ENCODE data around the gene TEDC2. TPM values are rescaled to one million over a fixed set of nuclear protein-coding genes. Genes with fewer than 3 reads are reported as not detected.
"Not testable (repeated sequence)": the region's sequence is repeated elsewhere in the genome, so short reads cannot be mapped to it uniquely, and the experiment has no call there.

TEDC2 gene
- polyA plus RNA-seq (ENCODE audit: insufficient read length in 12 of 12), result 1 to 10 TPM in 11 of 12 donors, not detected in 1; 3.2 to 8.4 (median 4.3) TPM
- long read RNA-seq, donor 1, partial matches to known transcripts, result 0 of 4 reads
- long read RNA-seq, donor 1, other reads (novel, unspliced or antisense), result 0 of 4 reads
- long read RNA-seq, donor 2, partial matches to known transcripts, result 0 of 2 reads
- long read RNA-seq, donor 2, other reads (novel, unspliced or antisense), result 0 of 2 reads
- long read RNA-seq, donor 3, partial matches to known transcripts, result 0 of 1 reads
- long read RNA-seq, donor 3, other reads (novel, unspliced or antisense), result 0 of 1 reads
- long read RNA-seq, donor 4, result 0 reads
- long read RNA-seq, donor 5, partial matches to known transcripts, result 0 of 2 reads
- long read RNA-seq, donor 5, other reads (novel, unspliced or antisense), result 0 of 2 reads
- long read RNA-seq, donor 6, result 0 reads
- long read RNA-seq, donor 7, result 0 reads
- long read RNA-seq, donor 8, partial matches to known transcripts, result 0 of 1 reads
- long read RNA-seq, donor 8, other reads (novel, unspliced or antisense), result 0 of 1 reads
- long read RNA-seq, donor 9, result 0 reads
- long read RNA-seq, donor 10, partial matches to known transcripts, result 0 of 1 reads
- long read RNA-seq, donor 10, other reads (novel, unspliced or antisense), result 0 of 1 reads
- long read RNA-seq, donor 11, partial matches to known transcripts, result 0 of 1 reads
- long read RNA-seq, donor 11, other reads (novel, unspliced or antisense), result 0 of 1 reads

GRCh38 chr16:2459647-2460390, at the start of gene TEDC2:
TSS of gene TEDC2 (plus strand) at chr16:2460109. CDS start at chr16:2460145, 36 bp downstream.
- peak; percentile 94 for DNase-seq

- no peak for DNase-seq
These were observed 44.8 kb upstream of the TEDC2 start for GRCh38 chr16:2415085-2415484.

- DNase-seq, result no peak
These were observed 39.9 kb upstream of the TEDC2 start for GRCh38 chr16:2420035-2420434.

GRCh38 chr16:2422123-2422867, 37.6 kb upstream of the TEDC2 start:
- no peak for DNase-seq

GRCh38 chr16:2424061-2425007, 35.6 kb upstream of the TEDC2 start:
- no peak for DNase-seq

- DNase-seq, result no peak
These were observed 34.8 kb upstream of the TEDC2 start for GRCh38 chr16:2425008-2425518.

- DNase-seq, result no peak
These were observed 34.0 kb upstream of the TEDC2 start for GRCh38 chr16:2425825-2426430.

- DNase-seq, result no peak
These were observed 33.0 kb upstream of the TEDC2 start for GRCh38 chr16:2426941-2427361.

GRCh38 chr16:2427526-2427925, 32.4 kb upstream of the TEDC2 start:
- no peak for DNase-seq

- DNase-seq, result peak; percentile 64
These were observed 31.7 kb upstream of the TEDC2 start for GRCh38 chr16:2428051-2428783.

GRCh38 chr16:2428784-2429033, 31.2 kb upstream of the TEDC2 start:
- DNase-seq, result no peak

- DNase-seq, result peak; percentile 97
These were observed 30.7 kb upstream of the TEDC2 start, which contains the start of gene CCNF for GRCh38 chr16:2429034-2429770. TSS of gene CCNF (plus strand) at chr16:2429447. CDS start at chr16:2429482, 35 bp downstream.

GRCh38 chr16:2429771-2430663, 29.9 kb upstream of the TEDC2 start:
- no peak for DNase-seq

- DNase-seq, result no peak
These were observed 27.6 kb upstream of the TEDC2 start for GRCh38 chr16:2432286-2432685.

GRCh38 chr16:2432801-2433505, 27.0 kb upstream of the TEDC2 start:
- DNase-seq, result no peak

- DNase-seq, result not testable (repeated sequence)
These were observed 24.7 kb upstream of the TEDC2 start for GRCh38 chr16:2435236-2435635.

GRCh38 chr16:2436110-2436509, 23.8 kb upstream of the TEDC2 start:
- DNase-seq, result no peak
